ENCODE data around the gene DENND1A. TPM values are rescaled to one million over a fixed set of nuclear protein-coding genes. Genes with fewer than 3 reads are reported as not detected.

Gene DENND1A
- total RNA-seq, 1 experiment from 2014 or later = 19.7 TPM

DNA sequence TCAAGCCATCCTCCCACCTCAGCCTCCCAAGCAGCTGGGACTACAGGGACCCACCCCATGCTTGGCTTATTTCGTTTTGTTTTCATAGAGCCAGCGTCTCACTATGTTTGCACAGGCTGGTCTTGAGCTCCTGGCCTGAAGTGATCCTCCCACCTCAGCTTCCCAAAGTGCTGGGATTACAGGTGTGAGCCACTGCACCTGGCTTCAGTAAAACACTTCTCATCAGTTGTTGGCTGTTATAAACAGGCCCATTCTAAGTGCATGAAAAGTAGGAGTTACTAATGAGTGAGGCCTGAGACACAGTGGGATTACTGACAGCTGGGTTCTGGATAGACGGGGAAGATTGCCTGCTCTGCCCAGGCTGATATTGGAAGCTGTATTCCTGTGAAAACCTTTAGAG, 570.4 kb downstream of the DENND1A start:
- Histone ChIP-seq H3K36me3 (ENCODE audit: control insufficient read depth, insufficient read depth, low read length) (no peaks in the 10 kb centered on the region), H3K4me3 (ENCODE audit: low read depth in 2 of 2, low read length in 2 of 2) (no peak overlapping the region), H3K27me3 (ENCODE audit: control insufficient read depth, insufficient read depth, low read length) (no peaks in the 10 kb centered on the region), H3K9me3 (ENCODE audit: control insufficient read depth, insufficient read depth, low read depth, low read length) (no peaks in the 10 kb centered on the region), H3K4me1 (ENCODE audit: control insufficient read depth, insufficient read depth, low read length) (0 out of 2 replicates have a peak, but pooled peaks cover 4% of the 10 kb centered on the region), H3K27ac (ENCODE audit: low read length) (no peak overlapping the region)
- intact Hi-C loops (cut with micrococcal nuclease; ENCODE audit: unreplicated experiment) (no loop called here), in situ Hi-C loops (cut with HindIII; ENCODE audit: low pct_unique_long_range_greater_than_20kb, low sequenced_read_pairs) (no loop called here)
- DNase-seq (ENCODE audit: low read depth, low spot score) (no peak), ATAC-seq (no peak)
- BruUV-seq (replicated peaks) = no TSS peak
- ChIA-PET CTCF (interaction anchor here (0.6 kb wide), 1 partner anchor 361 kb away, joined by 3 read pairs; no protein-coding TSS in a partner anchor), POLR2A (no interaction called here)
- no peak for TF ChIP-seq SIN3A (IDR thresholded peaks at IDR 0.05; ENCODE audit: borderline replicate concordance, insufficient read depth, low read depth, low read length)
- TF ChIP-seq, protein P1, sequence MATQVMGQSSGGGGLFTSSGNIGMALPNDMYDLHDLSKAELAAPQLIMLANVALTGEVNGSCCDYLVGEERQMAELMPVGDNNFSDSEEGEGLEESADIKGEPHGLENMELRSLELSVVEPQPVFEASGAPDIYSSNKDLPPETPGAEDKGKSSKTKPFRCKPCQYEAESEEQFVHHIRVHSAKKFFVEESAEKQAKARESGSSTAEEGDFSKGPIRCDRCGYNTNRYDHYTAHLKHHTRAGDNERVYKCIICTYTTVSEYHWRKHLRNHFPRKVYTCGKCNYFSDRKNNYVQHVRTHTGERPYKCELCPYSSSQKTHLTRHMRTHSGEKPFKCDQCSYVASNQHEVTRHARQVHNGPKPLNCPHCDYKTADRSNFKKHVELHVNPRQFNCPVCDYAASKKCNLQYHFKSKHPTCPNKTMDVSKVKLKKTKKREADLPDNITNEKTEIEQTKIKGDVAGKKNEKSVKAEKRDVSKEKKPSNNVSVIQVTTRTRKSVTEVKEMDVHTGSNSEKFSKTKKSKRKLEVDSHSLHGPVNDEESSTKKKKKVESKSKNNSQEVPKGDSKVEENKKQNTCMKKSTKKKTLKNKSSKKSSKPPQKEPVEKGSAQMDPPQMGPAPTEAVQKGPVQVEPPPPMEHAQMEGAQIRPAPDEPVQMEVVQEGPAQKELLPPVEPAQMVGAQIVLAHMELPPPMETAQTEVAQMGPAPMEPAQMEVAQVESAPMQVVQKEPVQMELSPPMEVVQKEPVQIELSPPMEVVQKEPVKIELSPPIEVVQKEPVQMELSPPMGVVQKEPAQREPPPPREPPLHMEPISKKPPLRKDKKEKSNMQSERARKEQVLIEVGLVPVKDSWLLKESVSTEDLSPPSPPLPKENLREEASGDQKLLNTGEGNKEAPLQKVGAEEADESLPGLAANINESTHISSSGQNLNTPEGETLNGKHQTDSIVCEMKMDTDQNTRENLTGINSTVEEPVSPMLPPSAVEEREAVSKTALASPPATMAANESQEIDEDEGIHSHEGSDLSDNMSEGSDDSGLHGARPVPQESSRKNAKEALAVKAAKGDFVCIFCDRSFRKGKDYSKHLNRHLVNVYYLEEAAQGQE (IDR thresholded peaks at IDR 0.05; ENCODE audit: insufficient read depth in 1 of 2, low read depth in 2 of 2, low read length in 1 of 2) = no peak
- no peak for TF ChIP-seq TCF7L2 (IDR thresholded peaks at IDR 0.05; ENCODE audit: low read depth, low read length)
- TF ChIP-seq, protein P2, sequence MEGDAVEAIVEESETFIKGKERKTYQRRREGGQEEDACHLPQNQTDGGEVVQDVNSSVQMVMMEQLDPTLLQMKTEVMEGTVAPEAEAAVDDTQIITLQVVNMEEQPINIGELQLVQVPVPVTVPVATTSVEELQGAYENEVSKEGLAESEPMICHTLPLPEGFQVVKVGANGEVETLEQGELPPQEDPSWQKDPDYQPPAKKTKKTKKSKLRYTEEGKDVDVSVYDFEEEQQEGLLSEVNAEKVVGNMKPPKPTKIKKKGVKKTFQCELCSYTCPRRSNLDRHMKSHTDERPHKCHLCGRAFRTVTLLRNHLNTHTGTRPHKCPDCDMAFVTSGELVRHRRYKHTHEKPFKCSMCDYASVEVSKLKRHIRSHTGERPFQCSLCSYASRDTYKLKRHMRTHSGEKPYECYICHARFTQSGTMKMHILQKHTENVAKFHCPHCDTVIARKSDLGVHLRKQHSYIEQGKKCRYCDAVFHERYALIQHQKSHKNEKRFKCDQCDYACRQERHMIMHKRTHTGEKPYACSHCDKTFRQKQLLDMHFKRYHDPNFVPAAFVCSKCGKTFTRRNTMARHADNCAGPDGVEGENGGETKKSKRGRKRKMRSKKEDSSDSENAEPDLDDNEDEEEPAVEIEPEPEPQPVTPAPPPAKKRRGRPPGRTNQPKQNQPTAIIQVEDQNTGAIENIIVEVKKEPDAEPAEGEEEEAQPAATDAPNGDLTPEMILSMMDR (IDR thresholded peaks at IDR 0.05) = no peak
- TF ChIP-seq POLR2AphosphoS5 (IDR thresholded peaks at IDR 0.05; ENCODE audit: low read depth, low read length) = no peak

DNA sequence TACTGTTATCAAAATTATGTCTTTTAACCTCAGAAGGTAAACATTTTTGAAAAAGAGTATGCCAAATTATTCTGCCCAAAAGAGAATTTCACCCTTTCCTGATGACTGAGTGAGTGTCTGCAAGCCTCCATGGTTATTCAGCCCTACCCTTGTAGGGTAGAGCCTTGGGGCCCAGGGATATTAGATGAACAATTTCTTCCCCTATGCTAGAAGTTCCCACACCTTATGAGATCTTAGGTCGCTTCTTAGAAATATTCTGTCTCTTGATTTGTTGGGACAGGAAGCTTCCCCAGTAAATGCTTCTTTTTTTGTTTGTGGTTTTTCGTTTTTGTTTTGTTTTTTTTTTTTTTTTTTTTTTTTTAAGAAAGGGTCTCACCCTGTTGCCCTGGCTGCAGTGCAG, 570.8 kb downstream of the DENND1A start:
- Histone ChIP-seq H3K4me3 (ENCODE audit: low read depth in 2 of 2, low read length in 2 of 2) (no peak overlapping the region), H3K27me3 (ENCODE audit: control insufficient read depth, insufficient read depth, low read length) (no peaks in the 10 kb centered on the region), H3K27ac (ENCODE audit: low read length) (no peak overlapping the region), H3K9me3 (ENCODE audit: control insufficient read depth, insufficient read depth, low read depth, low read length) (no peaks in the 10 kb centered on the region), H3K36me3 (ENCODE audit: control insufficient read depth, insufficient read depth, low read length) (no peaks in the 10 kb centered on the region), H3K4me1 (ENCODE audit: control insufficient read depth, insufficient read depth, low read length) (0 out of 2 replicates have a peak, but pooled peaks cover 4% of the 10 kb centered on the region)
- POLR2A ChIA-PET = no interaction called here
- no peak for TF ChIP-seq SIN3A (IDR thresholded peaks at IDR 0.05; ENCODE audit: borderline replicate concordance, insufficient read depth, low read depth, low read length)
- TF ChIP-seq, protein P1 (IDR thresholded peaks at IDR 0.05; ENCODE audit: insufficient read depth in 1 of 2, low read depth in 2 of 2, low read length in 1 of 2) = no peak
- no peak for TF ChIP-seq TCF7L2 (IDR thresholded peaks at IDR 0.05; ENCODE audit: low read depth, low read length)
- TF ChIP-seq, protein P2 (IDR thresholded peaks at IDR 0.05) = no peak
- TF ChIP-seq POLR2AphosphoS5 (IDR thresholded peaks at IDR 0.05; ENCODE audit: low read depth, low read length) = no peak
- CTCF ChIA-PET = interaction anchor here (0.6 kb wide), 1 partner anchor 360 kb away, joined by 3 read pairs; no protein-coding TSS in a partner anchor
- in situ Hi-C loops (cut with HindIII; ENCODE audit: low pct_unique_long_range_greater_than_20kb, low sequenced_read_pairs) = no loop called here
- intact Hi-C loops (cut with micrococcal nuclease; ENCODE audit: unreplicated experiment) = no loop called here
- BruUV-seq (replicated peaks) = no TSS peak
- DNase-seq (ENCODE audit: low read depth, low spot score) (no peak), ATAC-seq (no peak)
